GM23338 (cell line): ENCODE data around the gene RNF152. TPM values are rescaled to one million over a fixed set of nuclear protein-coding genes. Genes with fewer than 3 reads are reported as not detected.

Experiments used
- ATAC-seq: fragments of 200-7000 bp; cut with Tn5 transposase; 3 replicates; pipeline ENCODE4 v1.9.1; 2020
- DNase-seq: peaks from one replicate; pipeline ENCODE4 v3.0.0-alpha.2; 2015; ENCODE audit warnings: low spot score
- H2AFZ ChIP-seq: fragments of 200-600 bp; sonication (generic); 2 replicates; pipeline ENCODE4 v1.8.0; 2016; ENCODE audit warnings: antibody characterized with exemption, mild to moderate bottlenecking, moderate library complexity
- H3F3A ChIP-seq: fragments of 200-600 bp; sonication (generic); replicated peaks from 2 replicates; pipeline ENCODE4 v1.8.0; 2017; ENCODE audit warnings: antibody characterized with exemption, mixed run types, low read depth
- H3K27ac ChIP-seq: fragments of 200-600 bp; sonication (generic); 2 replicates; pipeline ENCODE4 v1.6.1; 2016; ENCODE audit warnings: low read depth
- H3K27me3 ChIP-seq: fragments of 200-600 bp; sonication (generic); 2 replicates; pipeline ENCODE4 v1.8.0; 2016; ENCODE audit warnings: mild to moderate bottlenecking, mixed run types, moderate library complexity; ENCODE audit not compliant: insufficient read depth
- H3K36me3 ChIP-seq: fragments of 200-600 bp; sonication (generic); 2 replicates; pipeline ENCODE4 v1.8.0; 2016; ENCODE audit warnings: mild to moderate bottlenecking; ENCODE audit not compliant: insufficient read depth
- H3K4me1 ChIP-seq: fragments of 200-600 bp; sonication (generic); 2 replicates; pipeline ENCODE4 v1.8.0; 2016; ENCODE audit warnings: mild to moderate bottlenecking, moderate library complexity; ENCODE audit not compliant: insufficient read depth
- H3K4me2 ChIP-seq: fragments of 200-600 bp; sonication (generic); 2 replicates; pipeline ENCODE4 v1.7.1; 2017; ENCODE audit warnings: mixed run types
- H3K4me3 ChIP-seq: fragments of 200-600 bp; sonication (generic); 2 replicates; pipeline ENCODE4 v1.6.1; 2016; ENCODE audit warnings: mixed run types
- H3K79me2 ChIP-seq: fragments of 200-600 bp; sonication (generic); replicated peaks from 2 replicates; pipeline ENCODE4 v1.8.0; 2017; ENCODE audit warnings: mild to moderate bottlenecking; ENCODE audit not compliant: insufficient read depth
- H3K9me2 ChIP-seq: fragments of 200-600 bp; sonication (generic); 2 replicates; pipeline ENCODE4 v1.8.0; 2017; ENCODE audit not compliant: insufficient read depth
- H4K20me1 ChIP-seq: fragments of 200-600 bp; sonication (generic); replicated peaks from 2 replicates; pipeline ENCODE4 v1.8.0; 2017; ENCODE audit warnings: mild to moderate bottlenecking; ENCODE audit not compliant: insufficient read depth
- H3K27ac Mint-ChIP-seq: 2 replicates; pipeline ENCODE4 v1.8.0; 2020; ENCODE audit warnings: inconsistent platforms, mild to moderate bottlenecking, moderate library complexity, mixed read lengths
- H3K27me3 Mint-ChIP-seq: 3 replicates; pipeline ENCODE4 v1.8.0; 2022; ENCODE audit warnings: low read depth, mild to moderate bottlenecking, moderate library complexity, mixed read lengths, inconsistent platforms; ENCODE audit not compliant: insufficient read depth, poor library complexity
- H3K36me3 Mint-ChIP-seq: 3 replicates; pipeline ENCODE4 v1.8.0; 2021; ENCODE audit warnings: low read depth, mild to moderate bottlenecking, inconsistent platforms, moderate library complexity, mixed read lengths
- H3K4me1 Mint-ChIP-seq: 3 replicates; pipeline ENCODE4 v1.8.0; 2020; ENCODE audit warnings: mild to moderate bottlenecking, inconsistent platforms, mixed read lengths
- H3K4me3 Mint-ChIP-seq: 3 replicates; pipeline ENCODE4 v1.8.0; 2021; ENCODE audit warnings: moderate library complexity, mild to moderate bottlenecking, inconsistent platforms, mixed read lengths
- H3K9me3 Mint-ChIP-seq: 3 replicates; pipeline ENCODE4 v1.8.0; 2020; ENCODE audit warnings: moderate library complexity, mild to moderate bottlenecking, inconsistent platforms, mixed read lengths
- CREB1 ChIP-seq: fragments of 250-450 bp; sonication (Bioruptor Pico); IDR thresholded peaks from 2 replicates; pipeline ENCODE4 v1.5.0; 2020; ENCODE audit warnings: low read depth, mild to moderate bottlenecking, moderate library complexity
- EZH2 ChIP-seq: fragments of 200-600 bp; sonication (generic); IDR thresholded peaks from one replicate; pipeline ENCODE4 v1.8.0; 2017; ENCODE audit warnings: antibody characterized with exemption, mild to moderate bottlenecking, low read depth; ENCODE audit not compliant: unreplicated experiment
- EZH2phosphoT487 ChIP-seq: fragments of 200-600 bp; sonication (generic); IDR thresholded peaks from one replicate; pipeline ENCODE4 v1.8.1; 2018; ENCODE audit warnings: antibody characterized with exemption; ENCODE audit not compliant: unreplicated experiment
- JUNB ChIP-seq: IDR thresholded peaks from one replicate; pipeline ENCODE4 v1.6.1; 2016; ENCODE audit warnings: antibody characterized with exemption; ENCODE audit not compliant: unreplicated experiment
- NANOG ChIP-seq: IDR thresholded peaks from 2 replicates; pipeline ENCODE4 v1.6.1; 2016; ENCODE audit warnings: antibody characterized with exemption, borderline replicate concordance
- POLR2AphosphoS5 ChIP-seq: IDR thresholded peaks from 2 replicates; pipeline ENCODE4 v1.6.1; 2016; ENCODE audit warnings: antibody characterized with exemption, low read depth
- STAT1 ChIP-seq: IDR thresholded peaks from one replicate; pipeline ENCODE4 v1.6.1; 2016; ENCODE audit warnings: antibody characterized with exemption; ENCODE audit not compliant: unreplicated experiment
- ZNF114 ChIP-seq: fragments of 250-450 bp; sonication (Bioruptor Pico); IDR thresholded peaks from 2 replicates; pipeline ENCODE4 v1.5.0; 2020; ENCODE audit warnings: mild to moderate bottlenecking, moderate library complexity
- ZNF331 ChIP-seq: fragments of 250-450 bp; sonication (Bioruptor Pico); IDR thresholded peaks from 2 replicates; pipeline ENCODE4 v1.5.0; 2020; ENCODE audit warnings: low read depth, mild to moderate bottlenecking, moderate library complexity
- polyA plus RNA-seq: library from polyadenylated mRNA; unstranded; fragments of >200 nt; fragmentation: Nextera tagmentation; extraction: Ambion mirVana; gene quantifications from 2 replicates; pipeline ENCODE4 v1.2.1, GENCODE V29; 2016
- total RNA-seq: library from RNA; depleted of rRNA; stranded (reverse); fragments of >200 nt; shearing (Covaris generic); gene quantifications from 2 replicates; pipeline ENCODE4 v1.2.3, GENCODE V29; 2014
- TF ChIP-seq, protein P1 (sequence below): IDR thresholded peaks from one replicate; pipeline ENCODE4 v1.6.1; 2018; ENCODE audit warnings: antibody characterized with exemption; ENCODE audit not compliant: unreplicated experiment
- TF ChIP-seq, protein P2 (sequence below): fragments of 250-450 bp; sonication (Bioruptor Pico); IDR thresholded peaks from 2 replicates; pipeline ENCODE4 v1.5.0; 2020; ENCODE audit warnings: mild to moderate bottlenecking, moderate library complexity
- TF ChIP-seq, protein P3 (sequence below): IDR thresholded peaks from 2 replicates; pipeline ENCODE4 v1.6.1; 2016; ENCODE audit warnings: antibody characterized with exemption
- TF ChIP-seq, protein P4 (sequence below), 2 experiments: fragments of 200-600 bp in 1 of 2; sonication (generic) in 1 of 2; conservative IDR thresholded peaks; 2 replicates each; pipeline versions ENCODE4 v1.5.1 to v1.6.1; 2016 to 2017; ENCODE audit warnings: antibody characterized with exemption in 2 of 2, low read depth in 2 of 2, mild to moderate bottlenecking in 2 of 2, moderate library complexity in 1 of 2

Gene RNF152
- total and polyA plus RNA-seq, 2 experiments from 2014 or later = 1.2 to 2.9 TPM

DNA sequence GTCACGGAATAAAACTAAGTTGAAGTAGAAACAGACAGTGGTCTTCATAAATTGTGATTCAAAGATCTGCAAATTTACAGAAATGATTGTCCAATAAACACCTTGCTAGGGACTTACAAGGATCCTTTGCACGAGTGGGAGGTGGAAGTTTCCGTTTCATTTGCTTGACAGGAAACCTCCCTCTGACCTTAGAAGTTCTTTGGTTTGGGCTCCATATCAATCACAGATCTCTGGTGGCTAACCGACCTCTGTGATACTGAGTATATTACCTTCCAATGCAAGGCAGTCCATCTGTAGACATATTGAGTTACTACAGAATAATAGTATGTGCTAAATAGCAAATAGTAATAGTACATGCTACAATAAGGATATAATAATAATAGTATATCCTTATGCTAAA lies 33.7 kb upstream of the RNF152 start:
- no peak for TF ChIP-seq POLR2AphosphoS5
- no peak for TF ChIP-seq EZH2phosphoT487
- no peak for TF ChIP-seq JUNB
- TF ChIP-seq STAT1 = no peak
- TF ChIP-seq ZNF114 (CRISPR knock-in tag) = no peak
- TF ChIP-seq, protein P1, sequence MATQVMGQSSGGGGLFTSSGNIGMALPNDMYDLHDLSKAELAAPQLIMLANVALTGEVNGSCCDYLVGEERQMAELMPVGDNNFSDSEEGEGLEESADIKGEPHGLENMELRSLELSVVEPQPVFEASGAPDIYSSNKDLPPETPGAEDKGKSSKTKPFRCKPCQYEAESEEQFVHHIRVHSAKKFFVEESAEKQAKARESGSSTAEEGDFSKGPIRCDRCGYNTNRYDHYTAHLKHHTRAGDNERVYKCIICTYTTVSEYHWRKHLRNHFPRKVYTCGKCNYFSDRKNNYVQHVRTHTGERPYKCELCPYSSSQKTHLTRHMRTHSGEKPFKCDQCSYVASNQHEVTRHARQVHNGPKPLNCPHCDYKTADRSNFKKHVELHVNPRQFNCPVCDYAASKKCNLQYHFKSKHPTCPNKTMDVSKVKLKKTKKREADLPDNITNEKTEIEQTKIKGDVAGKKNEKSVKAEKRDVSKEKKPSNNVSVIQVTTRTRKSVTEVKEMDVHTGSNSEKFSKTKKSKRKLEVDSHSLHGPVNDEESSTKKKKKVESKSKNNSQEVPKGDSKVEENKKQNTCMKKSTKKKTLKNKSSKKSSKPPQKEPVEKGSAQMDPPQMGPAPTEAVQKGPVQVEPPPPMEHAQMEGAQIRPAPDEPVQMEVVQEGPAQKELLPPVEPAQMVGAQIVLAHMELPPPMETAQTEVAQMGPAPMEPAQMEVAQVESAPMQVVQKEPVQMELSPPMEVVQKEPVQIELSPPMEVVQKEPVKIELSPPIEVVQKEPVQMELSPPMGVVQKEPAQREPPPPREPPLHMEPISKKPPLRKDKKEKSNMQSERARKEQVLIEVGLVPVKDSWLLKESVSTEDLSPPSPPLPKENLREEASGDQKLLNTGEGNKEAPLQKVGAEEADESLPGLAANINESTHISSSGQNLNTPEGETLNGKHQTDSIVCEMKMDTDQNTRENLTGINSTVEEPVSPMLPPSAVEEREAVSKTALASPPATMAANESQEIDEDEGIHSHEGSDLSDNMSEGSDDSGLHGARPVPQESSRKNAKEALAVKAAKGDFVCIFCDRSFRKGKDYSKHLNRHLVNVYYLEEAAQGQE = no peak
- TF ChIP-seq CREB1 = no peak
- TF ChIP-seq ZNF331 (CRISPR knock-in tag) = no peak
- no peak for TF ChIP-seq NANOG
- TF ChIP-seq, protein P2, sequence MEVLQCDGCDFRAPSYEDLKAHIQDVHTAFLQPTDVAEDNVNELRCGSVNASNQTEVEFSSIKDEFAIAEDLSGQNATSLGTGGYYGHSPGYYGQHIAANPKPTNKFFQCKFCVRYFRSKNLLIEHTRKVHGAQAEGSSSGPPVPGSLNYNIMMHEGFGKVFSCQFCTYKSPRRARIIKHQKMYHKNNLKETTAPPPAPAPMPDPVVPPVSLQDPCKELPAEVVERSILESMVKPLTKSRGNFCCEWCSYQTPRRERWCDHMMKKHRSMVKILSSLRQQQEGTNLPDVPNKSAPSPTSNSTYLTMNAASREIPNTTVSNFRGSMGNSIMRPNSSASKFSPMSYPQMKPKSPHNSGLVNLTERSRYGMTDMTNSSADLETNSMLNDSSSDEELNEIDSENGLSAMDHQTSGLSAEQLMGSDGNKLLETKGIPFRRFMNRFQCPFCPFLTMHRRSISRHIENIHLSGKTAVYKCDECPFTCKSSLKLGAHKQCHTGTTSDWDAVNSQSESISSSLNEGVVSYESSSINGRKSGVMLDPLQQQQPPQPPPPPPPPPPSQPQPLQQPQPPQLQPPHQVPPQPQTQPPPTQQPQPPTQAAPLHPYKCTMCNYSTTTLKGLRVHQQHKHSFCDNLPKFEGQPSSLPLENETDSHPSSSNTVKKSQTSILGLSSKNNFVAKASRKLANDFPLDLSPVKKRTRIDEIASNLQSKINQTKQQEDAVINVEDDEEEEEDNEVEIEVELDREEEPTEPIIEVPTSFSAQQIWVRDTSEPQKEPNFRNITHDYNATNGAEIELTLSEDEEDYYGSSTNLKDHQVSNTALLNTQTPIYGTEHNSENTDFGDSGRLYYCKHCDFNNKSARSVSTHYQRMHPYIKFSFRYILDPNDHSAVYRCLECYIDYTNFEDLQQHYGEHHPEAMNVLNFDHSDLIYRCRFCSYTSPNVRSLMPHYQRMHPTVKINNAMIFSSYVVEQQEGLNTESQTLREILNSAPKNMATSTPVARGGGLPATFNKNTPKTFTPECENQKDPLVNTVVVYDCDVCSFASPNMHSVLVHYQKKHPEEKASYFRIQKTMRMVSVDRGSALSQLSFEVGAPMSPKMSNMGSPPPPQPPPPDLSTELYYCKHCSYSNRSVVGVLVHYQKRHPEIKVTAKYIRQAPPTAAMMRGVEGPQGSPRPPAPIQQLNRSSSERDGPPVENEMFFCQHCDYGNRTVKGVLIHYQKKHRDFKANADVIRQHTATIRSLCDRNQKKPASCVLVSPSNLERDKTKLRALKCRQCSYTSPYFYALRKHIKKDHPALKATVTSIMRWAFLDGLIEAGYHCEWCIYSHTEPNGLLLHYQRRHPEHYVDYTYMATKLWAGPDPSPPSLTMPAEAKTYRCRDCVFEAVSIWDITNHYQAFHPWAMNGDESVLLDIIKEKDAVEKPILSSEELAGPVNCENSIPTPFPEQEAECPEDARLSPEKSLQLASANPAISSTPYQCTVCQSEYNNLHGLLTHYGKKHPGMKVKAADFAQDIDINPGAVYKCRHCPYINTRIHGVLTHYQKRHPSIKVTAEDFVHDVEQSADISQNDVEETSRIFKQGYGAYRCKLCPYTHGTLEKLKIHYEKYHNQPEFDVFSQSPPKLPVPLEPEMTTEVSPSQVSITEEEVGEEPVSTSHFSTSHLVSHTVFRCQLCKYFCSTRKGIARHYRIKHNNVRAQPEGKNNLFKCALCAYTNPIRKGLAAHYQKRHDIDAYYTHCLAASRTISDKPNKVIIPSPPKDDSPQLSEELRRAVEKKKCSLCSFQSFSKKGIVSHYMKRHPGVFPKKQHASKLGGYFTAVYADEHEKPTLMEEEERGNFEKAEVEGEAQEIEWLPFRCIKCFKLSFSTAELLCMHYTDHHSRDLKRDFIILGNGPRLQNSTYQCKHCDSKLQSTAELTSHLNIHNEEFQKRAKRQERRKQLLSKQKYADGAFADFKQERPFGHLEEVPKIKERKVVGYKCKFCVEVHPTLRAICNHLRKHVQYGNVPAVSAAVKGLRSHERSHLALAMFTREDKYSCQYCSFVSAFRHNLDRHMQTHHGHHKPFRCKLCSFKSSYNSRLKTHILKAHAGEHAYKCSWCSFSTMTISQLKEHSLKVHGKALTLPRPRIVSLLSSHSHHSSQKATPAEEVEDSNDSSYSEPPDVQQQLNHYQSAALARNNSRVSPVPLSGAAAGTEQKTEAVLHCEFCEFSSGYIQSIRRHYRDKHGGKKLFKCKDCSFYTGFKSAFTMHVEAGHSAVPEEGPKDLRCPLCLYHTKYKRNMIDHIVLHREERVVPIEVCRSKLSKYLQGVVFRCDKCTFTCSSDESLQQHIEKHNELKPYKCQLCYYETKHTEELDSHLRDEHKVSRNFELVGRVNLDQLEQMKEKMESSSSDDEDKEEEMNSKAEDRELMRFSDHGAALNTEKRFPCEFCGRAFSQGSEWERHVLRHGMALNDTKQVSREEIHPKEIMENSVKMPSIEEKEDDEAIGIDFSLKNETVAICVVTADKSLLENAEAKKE (CRISPR knock-in tag) = no peak
- no peak for TF ChIP-seq EZH2
- TF ChIP-seq, protein P3, sequence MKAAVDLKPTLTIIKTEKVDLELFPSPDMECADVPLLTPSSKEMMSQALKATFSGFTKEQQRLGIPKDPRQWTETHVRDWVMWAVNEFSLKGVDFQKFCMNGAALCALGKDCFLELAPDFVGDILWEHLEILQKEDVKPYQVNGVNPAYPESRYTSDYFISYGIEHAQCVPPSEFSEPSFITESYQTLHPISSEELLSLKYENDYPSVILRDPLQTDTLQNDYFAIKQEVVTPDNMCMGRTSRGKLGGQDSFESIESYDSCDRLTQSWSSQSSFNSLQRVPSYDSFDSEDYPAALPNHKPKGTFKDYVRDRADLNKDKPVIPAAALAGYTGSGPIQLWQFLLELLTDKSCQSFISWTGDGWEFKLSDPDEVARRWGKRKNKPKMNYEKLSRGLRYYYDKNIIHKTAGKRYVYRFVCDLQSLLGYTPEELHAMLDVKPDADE = no peak
- TF ChIP-seq, protein P4, sequence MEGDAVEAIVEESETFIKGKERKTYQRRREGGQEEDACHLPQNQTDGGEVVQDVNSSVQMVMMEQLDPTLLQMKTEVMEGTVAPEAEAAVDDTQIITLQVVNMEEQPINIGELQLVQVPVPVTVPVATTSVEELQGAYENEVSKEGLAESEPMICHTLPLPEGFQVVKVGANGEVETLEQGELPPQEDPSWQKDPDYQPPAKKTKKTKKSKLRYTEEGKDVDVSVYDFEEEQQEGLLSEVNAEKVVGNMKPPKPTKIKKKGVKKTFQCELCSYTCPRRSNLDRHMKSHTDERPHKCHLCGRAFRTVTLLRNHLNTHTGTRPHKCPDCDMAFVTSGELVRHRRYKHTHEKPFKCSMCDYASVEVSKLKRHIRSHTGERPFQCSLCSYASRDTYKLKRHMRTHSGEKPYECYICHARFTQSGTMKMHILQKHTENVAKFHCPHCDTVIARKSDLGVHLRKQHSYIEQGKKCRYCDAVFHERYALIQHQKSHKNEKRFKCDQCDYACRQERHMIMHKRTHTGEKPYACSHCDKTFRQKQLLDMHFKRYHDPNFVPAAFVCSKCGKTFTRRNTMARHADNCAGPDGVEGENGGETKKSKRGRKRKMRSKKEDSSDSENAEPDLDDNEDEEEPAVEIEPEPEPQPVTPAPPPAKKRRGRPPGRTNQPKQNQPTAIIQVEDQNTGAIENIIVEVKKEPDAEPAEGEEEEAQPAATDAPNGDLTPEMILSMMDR (conservative IDR thresholded peaks at IDR 0.05; ENCODE audit: low read depth in 2 of 2) = no peak
- H3K27ac Mint-ChIP-seq = no peak overlapping the region
- no peaks in the 10 kb centered on the region for H3K4me1 Mint-ChIP-seq
- H2AFZ ChIP-seq = no peak overlapping the region
- H3K27ac ChIP-seq = no peak overlapping the region
- H3K4me2 ChIP-seq = no peak overlapping the region
- H3K4me1 ChIP-seq = no peaks in the 10 kb centered on the region
- no peaks in the 10 kb centered on the region for H4K20me1 ChIP-seq
- ATAC-seq = no peak
- H3K9me3 Mint-ChIP-seq = peaks cover 4% of the 10 kb centered on the region; the same call in 1 of the 3 replicates
- H3K4me3 ChIP-seq = no peak overlapping the region
- H3K9me2 ChIP-seq = 0 out of 2 replicates have a peak, but pooled peaks cover 3% of the 10 kb centered on the region
- H3K27me3 ChIP-seq = no peaks in the 10 kb centered on the region
- H3F3A ChIP-seq = no peaks in the 10 kb centered on the region
- peaks cover 4% of the 10 kb centered on the region for H3K27me3 Mint-ChIP-seq
- H3K79me2 ChIP-seq = no peaks in the 10 kb centered on the region
- H3K36me3 Mint-ChIP-seq = no peaks in the 10 kb centered on the region
- H3K36me3 ChIP-seq = no peaks in the 10 kb centered on the region
- DNase-seq = no peak
- H3K4me3 Mint-ChIP-seq = no peak overlapping the region
